ENCODE measurements around the gene GALM.
A peak's percentile ranks its signal among the peaks of the same experiment; 100 is the strongest.
"Not testable (repeated sequence)": the region's sequence is repeated elsewhere in the genome, so short reads cannot be mapped to it uniquely, and the experiment has no call there.

GALM gene

DNA sequence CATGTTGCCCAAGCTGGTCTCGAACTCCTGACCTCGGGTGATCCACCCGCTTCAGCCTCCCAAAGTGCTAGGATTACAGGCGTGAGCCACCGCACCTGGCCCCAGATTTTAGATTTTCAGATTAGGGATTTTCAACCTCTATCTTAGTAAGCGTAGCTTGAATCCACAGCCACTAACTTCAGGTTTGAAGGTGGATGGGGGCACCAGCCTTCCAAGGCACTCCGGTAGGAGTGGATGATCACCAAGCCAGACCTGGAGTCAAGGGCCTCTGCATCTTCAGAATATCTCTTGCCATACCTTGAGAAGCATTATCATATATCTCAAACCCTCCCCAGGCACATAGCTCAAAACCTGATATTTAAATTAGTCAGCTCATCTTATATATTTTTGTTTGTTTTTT is 17.9 kb downstream of the GALM start:
- no peak for DNase-seq

DNA sequence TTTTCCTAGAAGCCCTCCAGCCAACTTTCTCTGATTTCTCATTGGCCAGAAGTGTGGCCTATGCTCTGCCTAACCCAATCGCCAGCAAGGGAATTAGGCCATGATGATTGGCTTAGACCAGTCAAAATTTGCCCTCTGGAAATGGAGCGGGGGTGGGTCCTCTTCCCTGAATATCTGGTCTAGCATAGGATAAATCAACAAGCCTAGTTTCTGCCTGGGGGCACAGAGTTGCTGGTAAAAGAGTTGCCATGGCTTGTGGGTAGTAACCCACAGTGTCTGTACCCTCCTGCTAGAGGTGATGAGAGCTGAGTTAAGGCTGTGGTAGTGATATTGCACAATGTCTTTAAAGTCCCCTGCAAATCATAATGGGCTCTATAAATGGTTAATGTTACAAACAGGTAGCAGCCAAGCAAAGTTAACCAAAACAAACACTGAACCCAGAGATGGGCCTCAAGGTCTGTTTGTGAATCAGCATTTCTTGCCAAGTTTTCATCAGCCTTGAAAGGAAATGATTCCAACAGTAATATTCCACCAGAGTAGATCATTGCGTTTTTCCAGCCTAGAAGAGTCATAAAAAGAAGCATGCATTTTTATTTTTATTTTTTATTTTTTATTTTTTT is 19.3 kb downstream of the GALM start:
- DNase-seq, result no peak

DNA sequence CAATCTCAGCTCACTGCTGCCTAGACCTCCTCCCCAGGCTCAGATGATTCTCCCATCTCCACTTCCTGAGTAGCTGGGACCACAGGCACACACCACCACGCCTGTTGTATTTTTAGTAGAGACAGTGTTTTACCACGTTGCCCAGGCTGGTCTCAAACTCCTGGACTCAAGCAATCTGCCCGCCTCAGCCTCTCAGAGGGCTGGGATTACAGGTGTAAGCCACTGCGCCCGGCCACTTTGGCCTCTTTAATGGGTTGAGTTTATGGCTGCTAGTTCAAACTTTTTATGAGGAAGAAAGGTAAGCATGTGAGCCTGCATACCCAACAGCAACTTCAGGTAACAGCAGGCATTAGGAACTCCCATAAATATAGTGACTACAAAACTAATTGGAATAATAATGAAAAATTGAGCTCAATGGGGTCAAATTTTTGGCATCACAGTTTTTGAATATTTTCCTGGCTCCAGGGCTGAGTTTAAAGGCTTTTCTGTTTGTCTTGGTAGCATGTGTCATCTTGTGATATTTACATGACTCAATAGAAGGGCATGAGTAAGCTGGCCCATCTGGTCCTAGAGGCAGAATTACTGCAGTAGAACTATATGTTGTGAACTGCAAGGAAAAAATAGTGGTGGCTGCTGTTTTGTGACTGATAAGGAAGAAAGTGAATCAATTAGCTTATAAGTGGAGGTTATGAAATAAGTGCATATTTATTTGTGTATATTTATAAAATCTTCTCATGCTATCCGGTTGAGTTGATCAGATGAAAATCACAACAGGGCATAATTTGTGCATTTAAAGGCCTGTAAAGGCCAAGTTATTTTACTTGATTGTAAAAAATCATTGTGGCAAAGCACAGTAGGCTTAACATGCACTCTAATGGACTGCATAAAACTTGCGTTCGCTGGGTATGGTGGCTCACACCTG is 24.8 kb downstream of the GALM start:
- DNase-seq, result peak; percentile 70

DNA sequence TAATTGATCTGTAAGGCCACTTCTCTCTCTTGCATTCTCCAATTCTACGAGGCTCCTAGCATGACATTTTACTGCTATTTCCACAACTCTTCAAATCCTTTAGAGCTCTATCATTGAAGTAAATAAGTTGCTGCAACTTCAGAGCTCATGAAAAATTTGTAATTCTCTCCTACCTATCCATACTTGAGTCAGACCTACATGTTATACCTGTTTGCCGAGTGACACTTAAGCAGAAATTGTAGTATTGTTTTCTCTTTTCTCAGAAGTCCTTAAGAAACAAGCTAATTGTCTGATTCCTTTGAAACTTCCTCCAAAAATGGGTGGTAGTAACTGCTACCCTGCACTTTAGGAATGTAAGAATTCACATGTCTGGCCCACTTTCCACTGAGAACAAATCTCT is 26.1 kb downstream of the GALM start:
- no peak for DNase-seq

DNA sequence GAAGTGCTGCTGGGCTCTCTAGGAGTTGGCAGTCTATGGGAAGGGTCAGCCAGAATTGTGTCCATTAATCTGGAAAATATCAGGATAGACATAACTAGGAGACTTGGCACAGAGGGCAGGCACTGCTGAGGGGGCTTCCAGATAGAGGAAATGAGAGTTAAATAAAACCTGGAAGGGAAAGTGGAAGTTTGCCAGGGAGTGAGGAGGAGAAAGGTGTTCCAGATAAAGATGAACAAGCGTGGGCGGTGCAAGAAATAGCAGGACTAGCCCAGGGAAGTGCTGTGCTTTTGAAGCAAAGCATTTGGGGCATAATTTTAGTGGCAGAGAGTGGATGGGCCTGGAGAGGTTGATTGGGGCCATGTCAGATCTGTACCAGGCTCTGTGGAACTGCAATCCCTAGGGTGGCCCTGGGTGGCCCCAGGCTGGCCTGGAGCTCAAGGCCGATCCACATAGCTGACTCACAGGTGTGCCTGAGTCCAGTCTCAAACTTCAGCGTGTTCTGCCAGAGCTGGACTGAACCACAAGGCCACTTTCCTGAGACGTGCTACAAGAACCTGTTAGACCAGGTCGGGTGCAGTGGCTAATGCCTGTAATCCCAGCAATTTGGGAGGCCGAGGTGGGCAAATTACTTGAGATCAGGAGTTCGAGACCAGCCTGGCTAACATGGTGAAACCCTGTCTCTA is 26.9 kb downstream of the GALM start:
- no peak for DNase-seq

DNA sequence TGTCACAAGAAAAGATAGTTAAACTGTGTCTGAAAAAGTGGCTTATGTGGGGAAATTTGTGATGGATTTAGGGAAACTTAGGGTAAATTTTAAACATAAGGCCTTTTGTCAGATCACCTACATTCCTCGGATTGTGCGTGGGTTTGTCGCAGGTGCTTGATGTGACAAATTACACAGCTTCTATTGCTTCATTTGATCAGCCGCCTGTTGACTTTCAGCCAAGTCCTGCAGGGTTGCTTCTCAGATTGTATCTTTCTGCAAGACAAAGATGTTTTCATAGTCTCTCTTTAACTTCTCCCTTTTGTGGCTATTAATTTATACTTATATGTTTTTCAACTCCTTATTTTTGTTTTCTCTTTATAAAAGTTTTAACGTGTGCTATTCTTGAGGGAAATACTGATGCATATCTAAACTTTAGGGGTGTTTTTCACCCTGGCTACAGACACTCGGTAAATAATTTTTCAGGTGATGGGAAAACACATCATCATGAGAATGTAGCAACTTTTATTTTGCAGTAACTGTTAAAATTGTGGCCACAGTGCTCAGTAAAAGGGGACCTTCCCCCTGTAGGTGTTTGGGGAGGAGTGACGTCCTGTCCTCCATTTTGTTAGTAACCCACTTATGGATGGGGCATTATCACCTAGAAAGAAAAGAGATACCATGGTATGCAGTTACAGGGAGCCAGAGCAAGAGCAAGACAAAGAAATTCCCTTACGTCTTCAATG is 31.4 kb downstream of the GALM start:
- no peak for DNase-seq

DNA sequence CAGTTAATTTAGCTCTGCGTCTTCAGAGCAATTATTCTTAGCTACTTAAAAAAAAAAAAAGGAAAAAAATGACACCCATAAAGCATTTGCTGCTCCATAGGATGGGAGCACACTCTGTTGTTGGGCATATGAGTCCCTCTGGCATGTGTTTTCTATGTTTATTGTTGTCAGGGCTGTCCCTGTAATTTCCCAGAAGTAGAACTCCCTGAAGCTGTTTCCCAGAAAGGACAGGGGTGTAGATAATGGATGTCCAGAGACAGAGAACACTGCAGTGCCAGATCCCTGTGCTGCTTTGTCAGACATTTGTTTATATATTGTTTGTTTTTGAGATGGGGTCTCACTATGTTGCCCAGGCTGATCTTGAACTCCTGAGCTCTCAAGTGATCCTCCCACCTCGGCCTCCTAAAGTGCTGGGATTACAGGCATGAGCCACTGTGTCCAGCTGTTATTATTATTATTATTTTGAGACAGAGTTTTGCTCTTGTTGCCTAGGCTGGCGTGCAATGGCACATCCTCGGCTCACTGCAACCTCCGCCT is 32.6 kb downstream of the GALM start:
- DNase-seq, result no peak

DNA sequence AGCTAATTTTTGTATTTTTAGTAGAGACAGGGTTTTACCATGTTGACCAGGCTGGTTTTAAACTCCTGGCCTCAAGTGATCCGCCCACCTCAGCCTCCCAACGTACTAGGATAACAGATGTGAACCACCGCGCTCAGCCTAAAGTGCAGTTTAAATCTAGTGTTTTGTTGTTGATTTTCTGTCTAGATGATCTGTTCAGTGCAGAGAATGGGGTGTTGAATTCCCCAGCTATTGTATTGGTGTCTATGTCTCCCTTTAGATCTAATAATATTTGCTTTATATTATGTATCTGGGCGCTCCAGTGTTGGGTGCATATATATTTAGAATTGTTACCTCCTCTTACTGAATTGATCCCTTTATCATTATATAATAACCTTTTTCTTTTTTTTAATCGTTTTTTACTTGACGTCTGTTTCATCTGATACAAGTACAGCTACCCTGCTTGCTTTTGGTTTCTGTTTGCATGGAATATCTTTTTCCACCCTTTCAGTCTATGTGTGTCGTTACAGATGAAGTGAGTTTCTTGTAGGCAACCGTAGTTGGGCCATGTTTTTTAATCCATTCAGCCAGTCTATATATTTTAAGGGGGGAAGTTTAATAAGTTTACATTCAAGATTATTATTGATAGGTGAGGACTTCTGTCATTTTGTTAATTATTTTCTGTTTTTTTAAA is 34.3 kb downstream of the GALM start:
- no peak for DNase-seq

DNA sequence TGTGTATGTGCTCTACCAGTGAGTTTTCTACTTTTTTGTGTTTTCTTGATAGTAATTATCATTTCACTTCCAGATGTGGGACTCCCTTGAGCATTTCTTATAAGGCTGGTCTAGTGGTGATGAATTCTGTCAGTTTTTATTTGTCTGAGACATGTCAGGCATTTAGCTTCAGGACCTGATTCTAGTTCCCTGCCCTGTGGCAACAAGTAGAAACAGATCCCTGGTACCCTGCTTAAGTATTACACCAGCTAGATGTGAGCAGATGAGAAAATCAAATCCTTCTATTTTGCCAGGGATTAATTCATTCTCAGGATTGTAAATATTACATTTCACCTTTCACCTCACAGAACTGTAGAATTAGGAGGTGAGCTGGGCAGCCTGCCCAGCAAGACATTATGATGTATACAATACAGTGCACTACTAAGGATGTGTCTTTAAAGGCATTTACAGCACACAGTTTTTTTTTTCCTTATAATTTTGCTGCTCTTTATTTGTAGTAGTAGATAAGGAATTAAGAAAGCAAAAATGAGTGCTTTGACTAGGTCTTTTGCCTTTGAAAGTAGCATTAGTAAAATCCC is 35.1 kb downstream of the GALM start:
- no peak for DNase-seq

DNA sequence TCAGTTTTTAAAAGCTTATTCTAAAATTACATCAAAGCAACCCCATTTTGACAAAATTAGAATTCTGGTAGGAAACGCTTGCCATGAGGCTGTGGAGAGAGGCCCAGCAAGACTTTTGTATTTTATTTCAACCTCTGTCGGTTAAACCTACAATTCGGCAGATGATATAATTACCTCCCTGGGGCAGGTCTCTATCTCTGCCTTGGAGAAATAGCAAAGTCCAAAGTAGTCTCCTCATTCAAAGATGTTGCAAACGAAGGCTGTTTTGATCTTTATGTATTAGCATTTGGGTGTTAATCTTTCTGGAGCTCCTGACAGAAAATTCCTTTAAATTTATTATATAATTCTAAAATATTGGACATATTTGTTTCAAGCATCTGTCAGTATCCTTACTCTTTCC is 35.6 kb downstream of the GALM start:
- DNase-seq, result no peak

DNA sequence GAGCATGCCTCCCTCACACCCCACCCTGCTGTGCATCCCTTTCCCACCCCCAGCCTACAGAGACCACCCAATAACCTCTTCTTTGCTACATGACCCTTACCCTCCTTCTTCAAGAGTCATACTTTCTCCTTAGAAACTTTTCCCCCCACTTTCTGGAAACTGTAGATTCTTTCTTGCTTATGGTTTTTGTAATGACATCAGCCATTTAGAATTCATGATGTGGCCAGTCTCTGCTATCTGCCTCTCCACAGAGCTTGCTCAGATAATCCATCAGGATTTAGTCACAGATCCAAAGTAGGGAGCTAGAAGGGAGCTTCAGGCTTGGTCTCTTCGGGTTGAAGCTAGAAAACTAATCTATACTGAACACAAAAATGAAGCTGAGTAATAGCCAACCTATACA is 36.5 kb downstream of the GALM start:
- DNase-seq, result no peak

DNA sequence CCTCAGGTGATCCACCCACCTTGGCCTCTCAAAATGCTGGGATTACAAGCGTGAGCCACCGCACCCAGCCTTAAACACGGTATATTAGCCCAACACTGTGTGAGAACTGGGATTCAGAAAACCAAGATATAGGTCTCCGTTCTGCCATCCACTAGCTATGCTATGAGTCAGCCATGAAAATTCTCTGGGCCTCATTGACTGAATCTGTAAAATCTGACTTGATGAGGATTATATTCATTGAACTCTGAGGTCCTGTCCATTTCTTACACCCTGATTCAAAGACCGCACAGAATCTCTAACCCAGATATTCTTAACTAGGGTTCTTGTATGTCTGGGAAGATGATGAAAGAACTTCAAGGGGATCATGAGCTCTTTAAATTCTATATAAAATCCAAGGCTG is 37.4 kb downstream of the GALM start:
- DNase-seq, result not testable (repeated sequence)

DNA sequence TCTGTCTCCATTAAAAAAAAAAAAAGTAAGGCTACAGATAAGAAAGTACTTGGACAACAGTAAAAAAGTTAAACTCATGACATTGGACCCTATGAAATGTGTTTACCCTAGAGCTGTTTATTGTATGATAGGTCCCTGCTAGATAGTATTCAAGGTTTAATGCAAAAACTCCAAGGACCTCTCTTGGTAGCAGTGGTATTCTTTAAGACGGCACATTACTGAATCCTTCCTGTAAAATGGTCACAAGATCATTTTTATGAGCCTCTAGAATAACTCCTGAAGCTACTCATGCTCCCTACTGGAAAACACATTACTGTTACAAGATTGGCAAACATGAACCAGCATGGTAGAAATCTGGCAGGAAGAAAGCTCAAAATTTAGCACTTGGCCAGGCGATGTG is 38.8 kb downstream of the GALM start:
- DNase-seq, result no peak

DNA sequence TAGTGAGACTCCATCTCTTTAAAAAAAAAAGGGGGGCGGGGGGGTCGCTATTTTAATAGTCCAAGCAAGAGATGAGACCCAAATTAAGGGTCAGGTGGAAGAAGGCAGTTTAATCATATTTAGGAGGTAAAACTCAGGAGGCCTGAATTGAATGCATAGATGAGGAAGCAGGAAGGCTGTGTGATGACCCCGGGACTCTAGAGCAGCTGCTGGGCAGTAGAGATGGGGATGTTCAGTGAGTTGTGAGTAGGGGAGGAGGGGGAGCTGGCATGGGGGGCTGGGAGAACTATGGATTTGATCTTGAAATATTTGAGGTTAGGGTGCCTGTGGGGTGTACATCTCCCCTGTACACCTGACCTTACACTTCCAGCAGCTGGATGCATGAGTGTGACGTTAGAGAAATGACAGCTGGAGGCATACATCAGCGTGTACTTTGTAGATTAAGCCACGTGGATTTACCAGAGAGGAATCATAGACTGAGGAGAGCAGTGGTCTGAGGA is 41.0 kb downstream of the GALM start:
- DNase-seq, result no peak

DNA sequence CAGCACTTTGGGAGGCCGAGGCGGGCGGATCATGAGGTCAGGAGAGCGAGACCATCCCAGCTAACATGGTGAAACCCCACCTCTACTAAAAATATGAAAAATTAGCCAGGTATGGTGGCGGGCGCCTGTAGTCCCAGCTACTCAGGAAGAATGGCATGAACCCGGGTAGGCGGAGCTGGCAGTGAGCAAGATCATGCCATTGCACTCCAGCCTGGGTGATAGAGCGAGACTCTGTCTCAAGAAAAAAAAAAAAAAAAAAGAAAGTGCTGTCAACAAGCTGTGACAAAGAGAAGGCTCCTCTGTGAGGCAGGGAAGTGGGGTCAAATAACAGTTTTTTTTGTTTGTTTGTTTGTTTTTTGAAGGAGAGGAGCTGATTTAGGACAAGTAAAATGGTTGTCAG is 42.6 kb downstream of the GALM start:
- not testable (repeated sequence) for DNase-seq

DNA sequence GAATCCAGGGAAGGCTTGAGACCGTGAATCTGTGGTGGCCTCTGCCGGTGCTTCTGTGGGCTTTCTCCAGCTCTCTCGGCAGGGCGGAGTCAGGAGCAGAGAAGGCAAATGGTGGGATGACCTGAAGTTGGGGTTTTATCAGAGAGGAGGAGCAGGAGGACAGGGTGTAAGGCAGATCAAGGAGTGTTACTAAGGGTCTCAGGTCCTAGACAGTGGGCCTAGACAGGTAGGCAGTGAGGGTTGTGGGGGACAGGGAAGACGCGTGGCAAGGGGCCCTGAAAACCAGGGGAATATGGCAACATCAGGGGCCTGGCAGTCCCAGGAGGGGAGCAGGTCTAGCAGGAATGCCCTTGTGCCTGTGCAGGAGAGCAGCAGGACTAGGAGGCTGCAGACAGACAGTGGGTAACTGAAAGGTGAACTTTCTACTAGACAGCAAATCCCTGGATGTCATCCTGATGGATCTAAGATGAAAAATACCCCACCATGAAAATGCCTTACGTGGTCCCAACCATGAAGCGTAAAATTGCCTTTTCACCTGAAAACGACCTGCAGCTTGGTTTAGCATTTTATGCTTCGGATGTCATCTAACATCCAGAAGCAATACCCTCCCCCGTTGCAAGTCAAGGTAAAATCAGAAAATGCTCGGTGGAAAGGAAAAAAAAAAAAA is 43.1 kb downstream of the GALM start:
- no peak for DNase-seq

DNA sequence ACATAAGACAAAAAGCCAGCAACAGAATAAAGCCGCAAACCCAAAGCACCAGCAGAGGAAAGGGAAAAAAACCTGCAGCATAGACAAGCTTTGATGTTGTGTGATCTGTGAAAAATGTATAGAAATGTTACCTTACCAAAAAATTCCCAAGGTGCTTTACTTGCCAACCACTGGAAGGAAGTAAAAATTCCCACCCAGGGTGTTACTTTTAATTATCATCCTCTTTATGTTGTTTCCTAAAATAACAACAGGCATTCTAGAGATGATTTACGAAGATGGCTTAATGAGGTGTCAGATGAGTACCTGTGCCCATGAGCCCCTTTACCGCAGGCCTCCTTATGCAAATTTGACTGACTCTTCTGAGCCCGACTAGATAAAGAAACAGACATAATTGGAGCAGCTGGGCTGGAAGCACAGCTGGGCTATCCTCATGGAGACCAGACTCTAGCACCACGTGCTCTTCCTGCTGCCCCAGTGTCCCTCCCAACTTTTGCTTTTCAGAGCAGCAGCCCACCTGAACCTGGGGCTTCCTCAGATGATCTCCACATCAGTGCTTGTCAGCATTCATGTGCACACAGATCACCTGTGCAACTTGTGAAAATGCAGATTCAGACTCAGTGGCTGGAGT is 43.8 kb downstream of the GALM start:
- no peak for DNase-seq

DNA sequence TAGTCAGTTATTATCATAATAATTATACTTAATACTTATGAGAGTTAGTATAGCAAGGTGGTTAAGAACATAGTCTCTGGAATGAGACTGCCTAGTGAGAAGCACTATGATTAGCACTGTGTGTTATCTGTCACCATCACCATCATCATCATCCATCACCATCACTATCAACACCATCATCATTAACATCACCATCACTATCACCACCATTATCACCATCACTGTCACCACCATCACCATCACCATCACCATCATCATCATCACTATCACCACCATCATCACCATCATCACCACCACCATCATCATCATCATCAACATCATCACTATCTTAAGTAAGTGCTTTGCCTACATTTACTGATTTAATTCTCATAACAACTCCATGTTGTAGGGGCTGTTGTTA is 45.6 kb downstream of the GALM start:
- no peak for DNase-seq

DNA sequence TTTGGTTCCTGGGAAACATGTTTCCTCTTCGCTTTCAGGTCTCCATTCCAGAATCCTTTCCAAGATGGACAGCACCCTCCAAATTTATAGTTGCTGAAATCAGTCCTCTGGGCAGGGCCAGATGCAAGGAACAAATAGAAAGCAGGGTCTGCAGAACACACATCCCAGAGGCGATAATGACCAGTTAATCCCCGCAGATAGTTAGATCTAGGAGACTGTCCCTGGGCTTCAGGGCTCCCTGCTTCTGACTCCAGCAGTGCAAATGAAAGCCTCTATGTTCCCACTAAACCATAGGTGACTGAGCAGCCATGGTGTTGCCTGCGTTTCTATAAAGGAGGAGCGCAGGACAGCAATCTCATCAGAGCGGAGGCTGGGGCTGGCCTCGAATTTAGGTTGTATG is 46.5 kb downstream of the GALM start:
- DNase-seq, result no peak

DNA sequence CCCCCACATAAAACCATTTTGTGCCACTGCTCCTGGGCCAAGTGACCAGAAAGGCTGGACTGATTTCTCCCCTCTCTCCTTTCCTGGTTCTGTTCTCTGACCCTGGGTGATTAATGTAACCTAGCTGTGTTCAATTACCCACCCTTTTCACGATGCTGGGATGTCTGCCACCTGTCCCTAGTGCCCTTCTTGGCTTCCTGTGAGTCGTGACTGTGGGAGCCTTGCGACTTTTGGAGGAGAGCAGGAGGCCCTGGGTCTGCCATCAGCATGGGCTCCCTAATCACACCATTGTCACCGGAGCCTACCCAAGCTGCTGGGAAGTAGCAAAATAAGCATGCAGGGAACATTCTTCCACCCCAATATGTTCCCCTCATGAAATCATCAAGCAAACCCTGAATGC is 47.0 kb downstream of the GALM start:
- DNase-seq, result no peak

DNA sequence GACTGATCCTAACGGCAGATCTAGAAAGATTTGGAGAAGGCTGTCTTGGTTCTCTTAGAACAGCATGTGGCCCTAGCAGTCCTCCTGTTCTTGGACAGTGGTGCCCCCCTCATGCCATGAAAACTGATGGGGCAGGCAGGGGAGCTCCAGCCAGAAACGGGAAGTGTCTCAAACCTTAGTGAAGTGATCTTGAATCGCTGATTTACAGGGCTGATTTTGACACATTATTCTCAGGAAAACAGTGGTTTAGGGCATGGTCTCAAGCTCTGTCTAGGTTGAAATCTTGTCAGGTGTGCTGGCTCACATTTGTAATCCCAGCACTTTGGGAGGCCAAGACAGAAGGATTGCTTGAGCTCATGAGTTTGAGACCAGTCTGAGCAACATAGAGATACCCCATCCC is 47.4 kb downstream of the GALM start:
- DNase-seq, result no peak

Data from 8988T (cell line).